ENCODE data around the gene CSF2.
"Not testable (repeated sequence)": the region's sequence is repeated elsewhere in the genome, so short reads cannot be mapped to it uniquely, and the experiment has no call there.

Gene CSF2

DNA sequence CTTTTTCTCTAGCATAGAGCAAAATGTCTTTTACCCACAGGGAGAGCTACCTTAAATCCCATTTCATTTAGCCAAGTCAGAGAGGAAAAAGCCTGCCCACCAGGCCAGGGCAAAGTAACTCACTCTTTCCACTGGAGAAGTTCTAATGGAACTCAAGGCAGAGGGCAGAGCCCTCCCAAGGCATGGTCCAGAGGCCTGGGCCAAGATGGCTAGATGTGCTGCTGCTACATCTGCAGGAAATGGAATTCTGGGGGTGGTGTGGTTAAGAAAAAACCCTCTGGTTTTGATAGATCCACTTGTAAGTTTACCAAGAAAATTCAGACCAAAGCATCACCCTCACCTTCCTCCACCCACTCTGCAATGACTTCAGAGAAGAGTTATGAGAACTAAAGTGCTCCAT lies 37.3 kb downstream of the CSF2 start:
- no peak for DNase-seq (ENCODE audit: low spot score)

DNA sequence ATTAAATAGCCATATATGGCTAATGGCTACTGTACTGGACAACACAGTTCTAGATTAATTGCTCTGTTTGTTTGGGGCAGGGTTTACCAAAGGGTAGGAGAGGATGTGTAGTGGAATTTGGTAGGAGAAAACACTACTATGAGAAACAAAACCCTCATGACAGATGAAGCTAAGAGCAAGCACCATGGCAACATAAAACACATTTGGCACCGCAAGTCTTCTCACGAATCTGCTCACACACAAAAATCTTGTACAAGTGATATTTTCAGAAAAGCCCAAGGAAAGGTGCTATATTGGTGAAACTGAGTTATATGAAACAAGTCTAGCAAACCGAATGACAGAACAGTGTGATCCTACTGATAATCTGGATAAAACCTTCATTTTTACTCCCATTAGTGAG lies 38.5 kb downstream of the CSF2 start:
- no peak for DNase-seq (ENCODE audit: low spot score)

- no peak for DNase-seq (ENCODE audit: low spot score)
Measured at GRCh38 chr5:132114150-132115121, 40.8 kb downstream of the CSF2 start.

GRCh38 chr5:132115375-132115774 lies 41.8 kb downstream of the CSF2 start:
- no peak for DNase-seq (ENCODE audit: low spot score)

DNA sequence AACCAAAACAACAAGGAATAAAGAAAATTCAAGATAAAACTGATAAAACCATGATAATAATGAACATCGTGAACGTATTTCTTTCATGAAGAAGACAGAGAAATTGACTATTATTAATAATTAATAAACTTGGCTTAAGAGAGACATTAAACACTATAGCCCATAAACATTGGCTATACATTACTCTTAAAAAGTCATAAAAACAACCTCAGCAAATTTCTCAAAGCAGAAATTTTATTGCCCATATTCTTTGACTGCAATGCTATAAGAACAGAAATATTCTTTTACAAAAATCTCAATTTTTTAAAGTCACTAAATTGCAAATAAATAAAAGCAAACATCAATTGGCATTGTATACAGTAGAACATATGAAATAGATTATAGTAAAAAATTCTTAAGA lies 42.5 kb downstream of the CSF2 start:
- DNase-seq (ENCODE audit: low spot score), result no peak

DNA sequence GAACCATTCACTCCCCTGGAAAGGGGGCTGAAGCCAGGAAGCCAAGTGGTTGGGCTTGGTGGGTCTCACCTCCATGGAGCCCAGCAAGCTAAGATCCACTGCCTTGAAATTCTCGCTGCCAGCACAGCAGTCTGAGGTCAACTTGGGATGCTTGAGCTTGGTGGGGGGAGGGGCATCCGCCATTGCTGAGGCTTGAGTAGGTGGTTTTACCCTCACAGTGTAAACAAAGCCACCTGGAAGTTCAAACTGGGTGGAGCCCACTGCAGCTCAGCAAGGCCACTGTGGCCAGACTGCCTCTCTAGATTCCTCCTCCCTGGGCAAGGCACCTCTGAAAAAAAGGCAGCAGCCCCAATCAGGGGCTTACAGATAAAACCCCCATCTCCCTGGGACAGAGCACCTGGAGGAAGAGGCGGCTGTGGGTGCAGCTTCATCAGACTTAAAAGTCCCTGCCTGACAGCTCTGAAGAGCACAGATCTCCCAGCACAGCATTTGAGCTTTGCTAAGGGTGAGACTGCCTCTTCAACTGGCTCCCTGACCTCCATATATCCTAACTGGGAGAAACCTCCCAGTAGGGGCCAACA lies 43.4 kb downstream of the CSF2 start:
- DNase-seq (ENCODE audit: low spot score), result not testable (repeated sequence)

- not testable (repeated sequence) for DNase-seq (ENCODE audit: low spot score)
Measured at GRCh38 chr5:132120717-132121116, 47.1 kb downstream of the CSF2 start.

GRCh38 chr5:132122971-132123370 lies 49.4 kb downstream of the CSF2 start:
- DNase-seq (ENCODE audit: low spot score), result not testable (repeated sequence)

DNA sequence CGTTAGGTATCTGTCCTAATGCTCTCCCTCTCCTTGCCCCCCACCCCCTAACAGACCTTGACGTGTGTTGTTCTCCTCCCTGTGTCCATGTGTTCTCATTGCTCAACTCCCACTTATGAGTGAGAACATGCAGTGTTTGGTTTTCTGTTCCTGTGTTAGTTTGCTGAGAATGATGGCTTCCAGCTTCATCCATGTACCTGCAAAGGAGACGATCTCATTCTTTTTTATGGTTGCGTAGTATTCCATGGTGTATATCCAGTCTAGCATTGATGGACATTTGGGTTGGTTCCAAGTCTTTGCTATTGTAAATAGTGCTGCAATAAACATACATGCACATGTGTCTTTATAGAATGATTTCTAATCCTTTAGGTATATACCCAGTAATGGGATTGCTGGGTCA lies 50.0 kb downstream of the CSF2 start:
- DNase-seq (ENCODE audit: low spot score), result not testable (repeated sequence)

Measured in putamen (tissue), 1 donor.